Measurements from ENCODE around the gene KRTAP22-2. TPM values are rescaled to one million over a fixed set of nuclear protein-coding genes. Genes with fewer than 3 reads are reported as not detected.

Gene KRTAP22-2
- not detected for total RNA-seq

GRCh38 chr21:30590297-30590696 lies at the start of gene KRTAP22-2:
Gene KRTAP22-2 (minus strand): TSS chr21:30590397.
- H3K4me1 Mint-ChIP-seq (ENCODE audit: low read depth), result no peaks in the 10 kb centered on the region
- DNase-seq, result no peak
- H3K27me3 Mint-ChIP-seq (ENCODE audit: low read depth), result no peaks in the 10 kb centered on the region
- H3K4me3 Mint-ChIP-seq, result no peak within 1 kb of the TSS
- H3K9me3 Mint-ChIP-seq, result no peaks in the 10 kb centered on the region
- no peak for ATAC-seq
- H3K36me3 Mint-ChIP-seq (ENCODE audit: insufficient read depth), result no peaks in the 10 kb centered on the region

- ATAC-seq (no peak), DNase-seq (no peak)
- H3K36me3 Mint-ChIP-seq (ENCODE audit: insufficient read depth), result no peaks in the 10 kb centered on the region
- no peaks in the 10 kb centered on the region for H3K27me3 Mint-ChIP-seq (ENCODE audit: low read depth)
- no peaks in the 10 kb centered on the region for H3K4me1 Mint-ChIP-seq (ENCODE audit: low read depth)
- H3K9me3 Mint-ChIP-seq, result no peaks in the 10 kb centered on the region
- H3K4me3 Mint-ChIP-seq, result no peak overlapping the region
Measured at GRCh38 chr21:30638686-30639085, 48.5 kb upstream of the KRTAP22-2 start.

- Mint-ChIP-seq H3K4me1 (ENCODE audit: low read depth) (no peaks in the 10 kb centered on the region), H3K36me3 (ENCODE audit: insufficient read depth) (no peaks in the 10 kb centered on the region), H3K4me3 (no peak within 1 kb of the TSS), H3K9me3 (no peaks in the 10 kb centered on the region), H3K27me3 (ENCODE audit: low read depth) (no peaks in the 10 kb centered on the region)
- DNase-seq (no peak), ATAC-seq (no peak)
Measured at GRCh38 chr21:30634906-30635305, 44.7 kb upstream of the KRTAP22-2 start, which contains the start of gene KRTAP20-2. Gene KRTAP20-2 (plus strand): TSS chr21:30635206. CDS start chr21:30635264, 58 bp downstream.

GRCh38 chr21:30629200-30629599 lies 39.0 kb upstream of the KRTAP22-2 start:
- DNase-seq (no peak), ATAC-seq (no peak)
- no peaks in the 10 kb centered on the region for H3K36me3 Mint-ChIP-seq (ENCODE audit: insufficient read depth)
- no peaks in the 10 kb centered on the region for H3K27me3 Mint-ChIP-seq (ENCODE audit: low read depth)
- no peaks in the 10 kb centered on the region for H3K4me1 Mint-ChIP-seq (ENCODE audit: low read depth)
- no peak overlapping the region for H3K4me3 Mint-ChIP-seq
- no peaks in the 10 kb centered on the region for H3K9me3 Mint-ChIP-seq

GRCh38 chr21:30628109-30628508 lies 37.9 kb upstream of the KRTAP22-2 start:
- no peak overlapping the region for H3K4me3 Mint-ChIP-seq
- no peaks in the 10 kb centered on the region for H3K9me3 Mint-ChIP-seq
- H3K4me1 Mint-ChIP-seq (ENCODE audit: low read depth), result no peaks in the 10 kb centered on the region
- no peaks in the 10 kb centered on the region for H3K27me3 Mint-ChIP-seq (ENCODE audit: low read depth)
- ATAC-seq (no peak), DNase-seq (no peak)
- no peaks in the 10 kb centered on the region for H3K36me3 Mint-ChIP-seq (ENCODE audit: insufficient read depth)

- H3K27me3 Mint-ChIP-seq (ENCODE audit: low read depth), result no peaks in the 10 kb centered on the region
- no peak overlapping the region for H3K4me3 Mint-ChIP-seq
- DNase-seq, result no peak
Measured at GRCh38 chr21:30625449-30626165, 35.4 kb upstream of the KRTAP22-2 start.

GRCh38 chr21:30623362-30623761 lies 33.2 kb upstream of the KRTAP22-2 start:
- no peaks in the 10 kb centered on the region for H3K9me3 Mint-ChIP-seq
- no peaks in the 10 kb centered on the region for H3K27me3 Mint-ChIP-seq (ENCODE audit: low read depth)
- ATAC-seq (no peak), DNase-seq (no peak)
- no peaks in the 10 kb centered on the region for H3K4me1 Mint-ChIP-seq (ENCODE audit: low read depth)
- H3K36me3 Mint-ChIP-seq (ENCODE audit: insufficient read depth), result no peaks in the 10 kb centered on the region
- no peak overlapping the region for H3K4me3 Mint-ChIP-seq

More at GRCh38 chr21:30625449-30626165, 35.4 kb upstream of the KRTAP22-2 start:
- Mint-ChIP-seq H3K9me3 (no peaks in the 10 kb centered on the region), H3K4me1 (ENCODE audit: low read depth) (no peaks in the 10 kb centered on the region), H3K36me3 (ENCODE audit: insufficient read depth) (no peaks in the 10 kb centered on the region)
- no peak for ATAC-seq

- Mint-ChIP-seq H3K27me3 (ENCODE audit: low read depth) (no peaks in the 10 kb centered on the region), H3K36me3 (ENCODE audit: insufficient read depth) (no peaks in the 10 kb centered on the region), H3K4me1 (ENCODE audit: low read depth) (no peaks in the 10 kb centered on the region), H3K9me3 (no peaks in the 10 kb centered on the region), H3K4me3 (no peak within 1 kb of the TSS)
- no peak for ATAC-seq
- DNase-seq, result no peak
Measured at GRCh38 chr21:30620522-30620921, 30.3 kb upstream of the KRTAP22-2 start, which contains the start of gene KRTAP20-4. Gene KRTAP20-4 (plus strand): TSS chr21:30620627.

- DNase-seq (no peak), ATAC-seq (no peak)
- no peaks in the 10 kb centered on the region for H3K36me3 Mint-ChIP-seq (ENCODE audit: insufficient read depth)
- H3K9me3 Mint-ChIP-seq, result no peaks in the 10 kb centered on the region
- H3K27me3 Mint-ChIP-seq (ENCODE audit: low read depth), result no peaks in the 10 kb centered on the region
- no peaks in the 10 kb centered on the region for H3K4me1 Mint-ChIP-seq (ENCODE audit: low read depth)
- no peak overlapping the region for H3K4me3 Mint-ChIP-seq
Measured at GRCh38 chr21:30620080-30620479, 29.9 kb upstream of the KRTAP22-2 start.

- ATAC-seq (no peak), DNase-seq (no peak)
- Mint-ChIP-seq H3K36me3 (ENCODE audit: insufficient read depth) (no peaks in the 10 kb centered on the region), H3K9me3 (peaks cover 3% of the 10 kb centered on the region), H3K4me1 (ENCODE audit: low read depth) (no peaks in the 10 kb centered on the region), H3K4me3 (no peak within 1 kb of the TSS), H3K27me3 (ENCODE audit: low read depth) (no peaks in the 10 kb centered on the region)
Measured at GRCh38 chr21:30616125-30616524, 25.9 kb upstream of the KRTAP22-2 start, which contains the start of gene KRTAP20-1. Gene KRTAP20-1 (plus strand): TSS chr21:30616425. CDS start chr21:30616455, 30 bp downstream.

- H3K9me3 Mint-ChIP-seq, result peaks cover 3% of the 10 kb centered on the region
- no peaks in the 10 kb centered on the region for H3K36me3 Mint-ChIP-seq (ENCODE audit: insufficient read depth)
- ATAC-seq (no peak), DNase-seq (no peak)
- H3K4me3 Mint-ChIP-seq, result no peak overlapping the region
- no peaks in the 10 kb centered on the region for H3K4me1 Mint-ChIP-seq (ENCODE audit: low read depth)
- no peaks in the 10 kb centered on the region for H3K27me3 Mint-ChIP-seq (ENCODE audit: low read depth)
Measured at GRCh38 chr21:30615199-30615598, 25.0 kb upstream of the KRTAP22-2 start.

- peaks cover 3% of the 10 kb centered on the region for H3K9me3 Mint-ChIP-seq
- H3K4me1 Mint-ChIP-seq (ENCODE audit: low read depth), result no peaks in the 10 kb centered on the region
- no peaks in the 10 kb centered on the region for H3K36me3 Mint-ChIP-seq (ENCODE audit: insufficient read depth)
- H3K27me3 Mint-ChIP-seq (ENCODE audit: low read depth), result no peaks in the 10 kb centered on the region
- no peak within 1 kb of the TSS for H3K4me3 Mint-ChIP-seq
- DNase-seq, result no peak
- ATAC-seq, result no peak
Measured at GRCh38 chr21:30613836-30614235, 23.6 kb upstream of the KRTAP22-2 start, which contains the start of gene KRTAP6-1. Gene KRTAP6-1 (minus strand): TSS chr21:30613930. CDS start chr21:30613904, 26 bp downstream.

- H3K36me3 Mint-ChIP-seq (ENCODE audit: insufficient read depth), result no peaks in the 10 kb centered on the region
- peaks cover 3% of the 10 kb centered on the region for H3K9me3 Mint-ChIP-seq
- no peak for DNase-seq
- no peak for ATAC-seq
- no peaks in the 10 kb centered on the region for H3K4me1 Mint-ChIP-seq (ENCODE audit: low read depth)
- H3K27me3 Mint-ChIP-seq (ENCODE audit: low read depth), result no peaks in the 10 kb centered on the region
- no peak overlapping the region for H3K4me3 Mint-ChIP-seq
Measured at GRCh38 chr21:30612132-30612531, 21.9 kb upstream of the KRTAP22-2 start.

- Mint-ChIP-seq H3K36me3 (ENCODE audit: insufficient read depth) (no peaks in the 10 kb centered on the region), H3K9me3 (peaks cover 11% of the 10 kb centered on the region), H3K27me3 (ENCODE audit: low read depth) (no peaks in the 10 kb centered on the region), H3K4me1 (ENCODE audit: low read depth) (no peaks in the 10 kb centered on the region), H3K4me3 (no peak overlapping the region)
- ATAC-seq (no peak), DNase-seq (no peak)
Measured at GRCh38 chr21:30605968-30606367, 15.8 kb upstream of the KRTAP22-2 start.

- Mint-ChIP-seq H3K27me3 (ENCODE audit: low read depth) (no peaks in the 10 kb centered on the region), H3K36me3 (ENCODE audit: insufficient read depth) (no peaks in the 10 kb centered on the region), H3K9me3 (peaks cover 11% of the 10 kb centered on the region), H3K4me3 (no peak within 1 kb of the TSS), H3K4me1 (ENCODE audit: low read depth) (no peaks in the 10 kb centered on the region)
- DNase-seq (no peak), ATAC-seq (no peak)
Measured at GRCh38 chr21:30600787-30601186, 10.6 kb upstream of the KRTAP22-2 start, which contains the start of gene KRTAP22-1. Gene KRTAP22-1 (plus strand): TSS chr21:30601087.

All from activated T-cell treated with anti-CD3 and anti-CD28 coated beads, Interleukin-2, amount 50 U/mL, for 4 hours (primary cell).